ENCODE measurements around the gene CIB4.

CIB4 gene

DNA sequence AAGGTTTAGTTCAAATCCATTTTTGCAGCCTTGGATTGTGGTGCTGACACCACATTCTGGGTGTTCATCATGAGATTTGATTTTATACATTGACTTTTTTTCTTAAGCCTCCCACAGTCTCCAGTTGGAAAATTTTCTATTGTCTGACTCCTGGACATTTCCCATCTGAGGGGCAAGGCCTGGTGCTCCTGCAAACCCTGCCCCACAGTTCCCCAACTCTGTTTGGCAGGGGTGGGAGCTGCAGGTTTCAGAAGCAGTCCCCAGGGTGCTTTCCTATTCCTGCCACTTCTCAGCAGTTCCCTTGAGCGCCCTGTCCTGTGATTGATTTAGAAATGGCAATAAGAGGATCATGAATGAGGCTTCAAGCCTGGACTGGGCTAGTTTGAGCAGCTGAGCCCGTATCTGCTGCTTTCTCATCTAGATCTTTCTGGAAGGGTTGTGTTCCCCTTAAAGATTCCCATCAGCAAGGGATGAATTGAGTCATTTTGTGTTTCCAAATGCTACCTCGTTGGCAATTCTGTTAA is 77.0 kb downstream of the CIB4 start:
- DNase-seq, result no peak

DNA sequence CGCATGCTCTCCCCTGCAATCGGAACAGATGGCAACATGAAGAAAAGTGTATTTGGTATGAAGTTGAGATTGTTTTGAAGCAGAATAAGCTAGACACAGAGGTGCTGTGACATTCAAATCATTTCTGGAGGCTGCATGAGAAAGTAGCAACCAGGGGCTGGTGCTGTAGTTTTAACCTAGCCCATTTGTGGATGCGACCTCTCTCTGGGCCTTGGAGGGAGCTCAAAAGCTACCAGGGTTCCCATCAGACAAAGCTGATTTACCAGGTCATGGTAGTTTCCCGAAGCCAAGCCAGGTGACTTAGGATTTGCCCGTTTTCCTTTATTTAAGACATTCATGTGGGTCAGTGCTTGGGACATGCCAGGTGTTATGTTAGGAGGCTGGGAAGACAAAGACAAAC is 77.5 kb downstream of the CIB4 start:
- no peak for DNase-seq

DNA sequence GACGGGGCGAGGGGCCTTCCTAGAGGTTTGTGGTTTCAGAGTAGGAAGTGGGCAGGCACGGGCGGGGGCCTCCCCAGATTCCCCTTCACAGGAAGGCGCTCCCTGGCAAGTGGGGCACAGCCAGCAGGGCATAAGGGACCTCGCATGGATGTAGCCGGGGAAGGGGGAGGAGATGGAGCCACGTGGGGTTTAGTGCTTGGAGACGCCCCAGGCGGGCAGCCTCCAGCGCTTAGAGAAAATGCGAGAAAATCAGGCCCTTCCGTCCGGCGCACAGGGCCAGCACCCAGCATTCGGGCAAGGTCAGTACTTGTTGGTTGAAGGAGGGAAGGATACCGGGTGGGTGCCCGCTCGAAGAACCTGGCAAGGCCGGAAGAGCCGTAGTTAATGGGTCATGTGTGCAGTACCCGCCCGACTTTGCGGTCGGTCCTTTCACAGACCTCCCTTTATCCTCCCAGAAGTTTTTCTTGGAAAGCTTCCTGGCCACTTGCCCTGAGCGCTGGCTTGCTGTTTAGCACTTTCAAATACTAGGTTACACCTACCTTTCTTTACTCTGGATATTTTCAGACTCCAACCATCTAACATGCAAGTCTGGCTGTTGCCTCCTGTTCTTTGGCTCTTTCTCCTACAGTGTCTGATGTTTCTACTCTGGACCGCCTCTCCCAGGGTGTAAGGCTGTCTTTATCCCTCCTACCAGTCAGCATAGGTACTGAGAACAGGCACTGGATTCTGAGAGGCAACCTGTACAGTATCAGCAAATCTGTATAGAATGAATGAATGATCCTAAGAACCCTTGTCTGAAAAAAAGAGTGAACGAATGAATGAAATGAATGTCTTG is 78.1 kb downstream of the CIB4 start:
- DNase-seq, result no peak

DNA sequence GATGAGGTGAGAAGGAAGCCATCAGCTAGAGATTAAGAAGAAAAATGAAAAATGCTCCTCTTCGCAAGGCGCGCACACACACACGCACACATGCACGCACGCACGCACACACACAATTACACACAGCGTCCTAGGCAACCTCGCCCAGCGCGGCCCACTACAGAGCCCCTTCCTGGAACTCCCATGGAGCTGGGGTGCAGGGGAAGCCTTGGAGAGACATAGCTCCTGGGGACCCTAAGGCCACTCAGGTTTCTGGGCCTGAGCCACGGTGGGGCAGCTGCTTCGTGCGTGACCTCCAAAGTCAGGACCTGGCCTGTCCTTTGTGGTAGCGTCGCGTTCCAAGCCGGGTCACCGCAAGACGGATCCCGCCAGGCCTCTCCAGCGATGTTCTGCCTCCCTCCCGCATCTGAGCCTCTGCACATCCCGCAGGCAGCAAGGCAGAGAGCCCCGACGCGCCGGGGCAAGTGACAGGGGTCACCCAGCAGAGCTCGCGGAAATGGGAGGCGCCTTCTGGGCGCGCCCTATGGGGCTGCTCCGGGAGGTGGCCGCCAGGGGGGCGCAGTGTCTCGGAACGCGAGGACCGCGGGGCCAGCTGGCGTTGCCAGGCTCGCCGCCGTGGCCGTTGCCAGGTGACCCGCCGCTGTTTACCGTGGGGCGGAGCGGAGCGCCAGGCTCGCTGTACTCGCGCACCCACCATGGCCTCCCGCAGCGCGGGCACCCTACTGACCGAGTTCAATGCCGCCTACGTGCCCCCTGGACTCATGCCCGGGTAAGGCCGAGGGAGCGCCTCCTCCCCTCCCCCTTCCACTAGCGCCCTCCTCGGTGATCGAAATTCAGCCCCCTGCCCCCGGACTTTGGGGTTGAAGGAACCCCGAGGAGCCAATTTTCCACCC is 79.0 kb downstream of the CIB4 start:
- DNase-seq, result no peak

DNA sequence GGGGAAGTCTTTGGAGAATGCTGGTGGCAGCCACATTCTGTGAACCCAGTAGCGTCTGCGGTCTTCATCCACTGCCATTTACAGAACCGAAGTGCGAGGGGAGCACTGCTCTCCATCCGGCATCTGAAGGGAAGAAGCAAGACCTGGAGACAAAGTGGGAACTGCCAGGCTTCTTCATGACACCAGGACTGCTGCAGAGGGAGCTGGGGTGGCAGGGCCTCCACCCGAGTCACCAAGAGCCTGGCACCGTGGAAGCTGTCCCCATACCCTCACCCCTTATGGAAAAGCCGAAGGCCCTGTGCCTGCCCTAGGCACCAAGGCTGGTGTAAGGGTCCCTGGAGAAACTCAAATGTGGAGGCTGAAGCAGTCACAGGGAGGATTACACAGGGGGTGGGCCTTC is 79.8 kb downstream of the CIB4 start:
- no peak for DNase-seq

DNA sequence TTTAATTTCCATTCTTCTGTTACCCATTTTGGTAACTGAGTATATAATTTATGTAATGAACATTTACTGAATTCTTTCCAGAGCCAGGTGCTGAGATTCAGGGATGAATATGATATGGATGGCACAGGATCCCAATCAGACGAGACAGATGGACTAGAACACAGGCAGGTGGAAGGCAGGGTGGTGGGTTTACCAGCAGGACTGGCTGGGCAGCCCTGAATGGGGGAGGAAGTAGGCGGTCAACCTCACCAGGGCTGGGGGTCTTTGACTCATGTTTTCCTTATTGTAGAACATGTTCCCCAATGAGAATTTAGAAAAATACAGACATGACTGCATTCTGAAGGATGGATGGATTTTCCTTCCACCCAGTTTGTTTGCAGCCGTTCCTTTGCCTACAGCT is 80.3 kb downstream of the CIB4 start:
- no peak for DNase-seq

DNA sequence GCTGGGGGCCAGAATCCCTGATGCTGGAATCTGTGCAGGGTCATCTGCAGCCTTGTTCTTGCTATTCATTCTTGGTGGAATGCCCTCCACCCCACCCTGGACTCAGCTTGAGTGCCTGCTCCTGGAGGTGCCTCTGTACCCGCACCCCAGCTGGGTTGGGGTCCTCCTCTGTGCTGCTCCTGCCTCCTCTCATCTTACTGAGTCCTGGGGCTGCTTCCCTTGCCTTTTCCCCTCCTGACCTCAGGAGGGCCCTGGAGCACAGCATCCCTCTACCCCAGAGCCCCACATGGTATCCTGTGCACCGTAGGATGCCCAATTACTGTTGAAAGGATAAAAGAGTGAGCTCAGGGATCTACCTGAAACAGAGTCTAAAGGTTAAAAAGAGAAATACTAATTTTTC is 81.6 kb downstream of the CIB4 start:
- no peak for DNase-seq

DNA sequence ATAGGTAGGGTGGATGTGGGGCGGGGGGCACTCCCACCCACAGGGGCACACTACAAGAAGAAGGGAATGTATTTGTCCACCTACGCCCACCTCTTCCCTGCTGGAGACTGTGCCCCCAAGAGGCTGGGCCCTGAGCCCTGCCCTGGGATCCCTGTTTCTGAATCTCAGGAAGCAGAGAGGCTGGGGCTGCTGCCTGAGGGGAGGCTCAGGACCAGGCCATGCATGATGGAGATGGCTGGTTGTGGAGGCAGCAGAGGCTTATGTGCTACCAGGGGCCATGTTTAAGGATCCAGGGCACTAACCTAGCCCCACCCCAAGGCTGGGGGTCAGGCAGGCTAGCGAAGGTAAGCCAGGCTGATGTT is 82.1 kb downstream of the CIB4 start:
- DNase-seq, result no peak

DNA sequence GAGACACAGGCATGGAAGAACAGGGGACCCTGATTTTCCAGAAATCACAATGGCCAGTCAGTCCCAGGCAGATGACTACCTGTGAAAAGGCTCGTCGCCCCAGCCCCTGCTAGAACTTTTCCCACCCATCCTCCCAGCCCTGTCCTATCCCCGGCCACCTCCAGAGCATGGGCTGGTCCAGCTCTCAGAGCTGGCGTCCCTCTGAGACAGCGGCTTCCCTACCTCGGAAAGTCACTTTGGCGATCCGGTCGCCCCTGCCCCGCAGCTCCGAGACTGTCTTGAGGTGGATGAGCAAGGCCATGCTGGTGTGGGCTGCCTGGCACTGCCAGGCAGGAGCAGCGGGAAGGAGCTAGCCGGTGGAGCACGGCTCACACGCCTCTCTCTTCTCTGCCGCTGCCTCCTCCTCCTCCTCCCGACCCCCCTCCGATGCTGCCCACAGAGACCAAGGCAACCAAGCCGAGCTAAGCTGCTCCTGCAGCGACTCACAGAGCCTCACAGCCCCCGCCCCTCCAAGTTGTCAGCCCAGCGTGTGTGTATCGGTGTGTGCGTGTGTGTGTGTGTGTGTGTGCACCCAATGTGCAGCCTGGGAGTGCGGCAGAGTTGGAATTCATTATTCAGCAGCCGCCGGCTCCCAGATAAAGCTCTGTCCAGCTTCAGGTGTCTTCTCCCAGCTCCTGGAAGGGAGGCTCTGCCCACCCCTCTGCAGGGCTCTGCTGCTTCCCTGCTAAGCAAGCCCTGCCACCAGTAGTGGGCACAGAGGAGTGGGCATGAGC is 82.7 kb downstream of the CIB4 start:
- no peak for DNase-seq

DNA sequence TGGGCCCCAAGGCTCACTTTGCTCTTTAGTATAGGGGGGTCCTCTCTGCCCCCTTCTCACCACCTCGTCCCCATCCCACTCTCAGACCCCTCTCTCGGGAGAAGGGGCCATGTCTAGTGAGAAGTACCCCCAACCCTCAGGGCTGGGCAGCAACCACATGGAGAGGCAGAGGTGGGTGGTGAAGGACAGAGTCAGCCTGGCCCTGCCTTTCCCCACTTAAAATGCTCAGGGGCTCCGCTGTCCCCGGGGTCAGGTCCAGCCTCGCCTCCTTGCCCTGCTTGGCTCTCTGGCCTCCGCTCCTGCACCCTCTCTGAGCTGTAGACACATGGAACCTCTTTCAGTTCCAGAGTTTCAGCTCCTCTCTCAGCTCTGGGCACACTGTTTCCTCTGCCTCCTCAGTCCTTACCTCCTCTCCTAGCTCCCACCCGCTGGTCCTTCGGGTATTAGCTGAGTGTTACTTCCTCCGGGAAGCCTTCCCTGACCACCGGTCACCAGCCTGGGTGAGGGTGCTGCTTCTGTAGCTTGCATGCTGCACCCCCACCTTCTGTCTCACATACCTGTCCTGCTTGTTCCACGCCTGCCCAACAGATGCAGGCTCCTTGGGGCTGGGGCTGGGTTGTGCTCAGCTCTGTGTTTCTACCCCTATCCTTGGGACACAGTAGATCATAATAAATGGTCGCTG is 83.8 kb downstream of the CIB4 start:
- no peak for DNase-seq

DNA sequence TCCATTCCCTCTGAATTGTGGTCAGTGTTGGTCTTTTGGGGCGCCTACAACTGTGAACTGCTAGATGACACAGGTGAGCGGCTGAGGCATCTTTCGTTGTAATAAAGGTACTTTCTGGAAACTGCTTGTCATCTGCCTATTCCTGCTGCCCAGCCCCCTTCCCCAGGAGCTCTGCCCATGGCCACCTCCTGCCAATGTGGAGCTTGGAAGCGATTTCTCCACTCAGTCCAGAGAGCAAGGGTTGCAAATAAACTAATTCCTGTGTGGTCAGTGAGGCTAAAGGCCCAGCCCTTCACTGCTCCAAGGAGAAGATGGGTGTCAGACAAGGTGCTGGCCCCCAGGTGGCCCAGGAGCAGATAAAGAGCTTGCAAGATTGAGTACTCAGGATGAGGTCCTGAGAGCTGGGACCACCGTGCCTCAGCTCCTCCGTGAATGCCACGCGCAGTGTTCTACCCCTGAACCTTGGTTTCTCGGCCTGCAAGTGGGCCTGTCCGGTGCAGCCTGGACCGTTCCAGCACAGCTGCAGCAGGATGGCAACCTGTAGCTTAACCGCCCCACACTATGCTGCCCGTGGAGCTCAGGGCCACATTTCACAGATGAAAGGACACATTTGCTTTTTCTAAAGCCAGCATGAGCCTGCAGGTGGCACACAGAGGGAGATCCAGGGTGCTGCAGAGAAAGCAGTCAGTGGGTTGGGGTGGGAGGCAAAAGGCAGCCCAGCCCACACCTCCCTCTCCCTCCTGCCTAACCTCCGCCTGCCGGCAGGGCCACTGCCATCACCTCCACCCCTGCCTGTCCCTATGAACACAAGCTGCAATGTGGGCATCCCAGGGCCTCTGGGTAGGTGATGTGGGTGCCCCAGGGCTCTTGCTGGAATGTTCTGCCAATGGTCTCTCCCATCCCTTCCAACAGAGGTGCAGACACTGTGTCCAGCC is 84.6 kb downstream of the CIB4 start:
- DNase-seq, result no peak

DNA sequence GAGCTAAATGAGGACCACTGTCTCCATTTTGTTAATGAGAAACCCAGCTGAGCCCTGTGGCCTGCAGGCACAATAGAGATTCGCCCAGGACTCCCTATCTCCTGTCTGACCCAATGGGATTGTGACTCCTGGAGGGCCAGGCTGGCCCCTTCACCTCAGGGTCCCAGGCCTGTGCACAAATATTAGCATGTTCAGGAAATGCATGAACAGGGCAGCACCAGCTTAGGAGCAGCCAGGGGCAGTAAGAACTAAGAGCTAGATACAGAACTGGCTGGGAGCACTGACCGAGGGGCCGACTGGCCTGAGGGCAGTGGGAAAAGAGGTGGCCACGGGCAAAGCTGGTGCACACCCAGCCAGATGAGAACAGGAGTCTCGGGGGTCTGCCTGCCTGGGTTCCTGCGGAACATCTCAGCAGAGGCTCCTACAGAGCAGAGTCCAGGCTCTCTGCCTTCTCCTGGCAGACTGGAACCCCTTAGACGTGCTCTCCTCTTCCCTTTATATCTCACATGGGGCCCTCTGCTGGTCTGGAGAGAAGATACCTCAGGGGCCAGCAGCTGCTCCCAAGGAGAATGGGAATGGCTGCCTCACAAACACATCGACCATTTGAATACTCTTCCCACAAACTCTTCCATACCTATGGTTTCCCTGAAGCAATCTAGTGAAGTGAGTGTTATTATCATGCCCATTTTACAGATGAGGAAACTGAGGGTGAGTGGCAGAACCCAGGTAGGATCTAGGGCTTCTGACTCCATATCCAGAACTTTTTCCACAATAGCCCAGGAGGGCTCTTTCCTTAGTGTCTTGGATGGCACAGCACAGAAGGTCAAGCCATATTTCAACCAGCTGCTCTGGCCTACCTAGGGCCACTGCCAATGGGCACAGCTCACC is 85.7 kb downstream of the CIB4 start:
- no peak for DNase-seq

DNA sequence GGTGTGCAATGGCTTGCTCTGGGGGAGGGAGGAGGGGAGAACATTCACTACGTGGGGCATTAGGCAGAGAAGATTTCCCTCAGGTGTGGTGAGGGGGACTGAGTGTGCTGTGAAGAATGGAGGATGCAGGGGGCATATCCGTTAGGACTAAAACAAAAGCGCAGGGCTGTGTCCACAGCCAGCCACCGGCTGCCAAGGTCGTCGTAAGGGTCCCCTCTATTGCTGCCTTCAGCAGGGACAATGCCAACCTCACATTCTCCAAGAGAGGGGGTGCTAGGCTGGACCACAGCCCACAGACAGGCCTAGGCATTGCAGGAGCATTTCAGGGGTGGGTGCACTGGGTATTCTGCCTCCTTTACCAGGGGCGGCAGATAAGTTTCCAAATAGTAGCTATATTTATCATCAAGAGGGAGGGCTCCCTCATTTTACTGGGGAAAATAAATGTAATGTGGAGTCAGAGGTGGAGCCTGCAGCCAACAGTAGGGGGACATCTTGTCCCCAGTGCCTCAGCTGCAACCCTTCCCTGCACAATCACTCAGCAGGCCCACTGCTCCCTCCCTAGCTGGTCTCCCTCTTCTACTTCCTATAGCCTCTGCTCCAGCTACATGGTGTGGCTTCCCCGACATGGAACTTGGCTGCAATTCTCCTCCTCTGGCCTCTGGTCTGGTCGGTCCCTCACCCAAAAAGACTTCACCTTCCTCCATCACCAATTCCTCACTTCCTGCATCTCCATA is 88.4 kb downstream of the CIB4 start:
- no peak for DNase-seq

DNA sequence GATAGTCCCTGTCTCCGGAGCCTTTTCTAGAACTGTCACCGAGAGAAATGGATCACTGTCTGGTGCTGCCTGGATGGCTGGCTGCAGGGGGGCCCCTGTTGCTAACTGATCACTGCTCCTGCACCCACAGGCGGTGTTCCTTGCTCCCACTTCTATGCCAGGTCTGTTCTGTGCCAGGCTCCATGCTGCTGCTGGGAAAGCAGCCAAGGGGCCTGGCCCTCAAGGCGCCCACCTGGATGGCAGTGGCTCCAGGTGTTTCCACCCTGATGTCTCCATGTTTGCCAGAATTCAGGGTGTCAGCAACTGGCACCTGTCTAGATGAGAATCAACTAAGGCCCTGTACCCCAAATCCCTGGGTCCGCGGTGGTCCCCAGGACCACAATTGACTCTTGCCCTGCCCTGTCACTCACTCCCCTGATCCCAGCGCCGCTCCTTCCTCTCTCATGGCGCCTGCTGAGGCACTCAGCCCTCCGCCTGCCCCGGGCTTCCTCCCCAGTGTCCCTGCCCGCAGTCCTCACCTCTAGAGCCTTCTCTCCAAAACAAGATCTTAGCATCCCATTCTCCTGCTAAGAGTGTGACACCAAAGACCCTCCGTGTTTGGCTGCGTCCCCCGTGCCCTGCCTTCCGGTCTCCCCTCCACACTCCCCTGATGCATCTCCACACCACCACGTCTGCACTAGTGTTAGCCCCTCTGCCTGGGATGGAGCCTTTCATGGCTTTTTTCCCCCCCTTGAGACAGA is 90.7 kb downstream of the CIB4 start:
- DNase-seq, result no peak

DNA sequence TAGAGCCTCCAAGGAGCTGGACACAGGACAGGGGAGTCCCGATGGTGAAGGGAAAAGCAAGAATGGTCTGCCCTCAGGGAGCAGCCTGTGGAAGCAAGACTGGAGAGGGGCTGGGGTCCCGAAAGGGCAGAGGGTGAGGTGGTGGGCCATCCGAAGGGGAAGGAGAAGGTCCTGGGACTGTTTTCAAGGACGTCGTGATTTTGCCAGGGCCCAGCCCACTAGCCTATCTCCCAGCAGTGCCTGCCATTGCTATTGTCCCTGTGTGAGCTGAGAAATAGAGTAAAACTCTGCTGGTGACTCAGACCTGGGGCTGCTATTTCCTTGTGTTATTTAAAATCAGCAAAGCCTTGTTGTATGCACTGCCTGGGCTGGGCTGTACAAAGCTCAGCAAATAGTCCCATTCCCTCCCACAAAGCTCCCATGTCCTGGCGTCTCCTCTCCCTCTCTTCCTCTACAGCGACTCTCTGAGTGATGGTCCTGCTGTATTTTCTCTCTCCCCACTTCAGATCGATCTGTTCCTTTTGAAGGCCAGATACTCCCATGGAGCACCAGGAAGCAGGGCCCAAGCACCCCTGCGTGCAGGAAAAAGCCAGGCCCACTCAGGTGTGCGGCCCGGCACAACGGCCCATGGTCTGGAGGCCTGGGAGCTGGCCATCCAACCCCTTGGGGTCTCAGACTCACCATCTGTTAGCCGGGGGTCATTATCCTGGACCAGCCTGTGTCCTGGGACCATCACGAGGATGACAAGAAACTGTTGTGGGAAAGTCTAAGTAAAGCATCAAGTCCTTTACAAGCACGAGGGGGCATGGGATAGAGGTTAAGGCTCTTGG is 98.3 kb downstream of the CIB4 start:
- no peak for DNase-seq

DNA sequence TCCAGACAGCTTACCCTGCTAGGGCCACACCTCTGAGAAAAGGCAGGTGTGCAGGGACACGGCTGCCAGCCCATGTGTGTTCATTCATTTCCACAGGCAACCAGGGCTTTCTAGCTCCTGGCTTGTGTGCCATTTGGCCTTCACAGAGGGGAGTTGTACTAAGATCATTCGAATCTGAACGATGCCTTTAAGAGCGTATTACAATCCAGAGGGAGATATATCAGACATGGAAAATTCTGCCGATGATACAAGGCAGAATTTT is 99.0 kb downstream of the CIB4 start:
- DNase-seq, result no peak

DNA sequence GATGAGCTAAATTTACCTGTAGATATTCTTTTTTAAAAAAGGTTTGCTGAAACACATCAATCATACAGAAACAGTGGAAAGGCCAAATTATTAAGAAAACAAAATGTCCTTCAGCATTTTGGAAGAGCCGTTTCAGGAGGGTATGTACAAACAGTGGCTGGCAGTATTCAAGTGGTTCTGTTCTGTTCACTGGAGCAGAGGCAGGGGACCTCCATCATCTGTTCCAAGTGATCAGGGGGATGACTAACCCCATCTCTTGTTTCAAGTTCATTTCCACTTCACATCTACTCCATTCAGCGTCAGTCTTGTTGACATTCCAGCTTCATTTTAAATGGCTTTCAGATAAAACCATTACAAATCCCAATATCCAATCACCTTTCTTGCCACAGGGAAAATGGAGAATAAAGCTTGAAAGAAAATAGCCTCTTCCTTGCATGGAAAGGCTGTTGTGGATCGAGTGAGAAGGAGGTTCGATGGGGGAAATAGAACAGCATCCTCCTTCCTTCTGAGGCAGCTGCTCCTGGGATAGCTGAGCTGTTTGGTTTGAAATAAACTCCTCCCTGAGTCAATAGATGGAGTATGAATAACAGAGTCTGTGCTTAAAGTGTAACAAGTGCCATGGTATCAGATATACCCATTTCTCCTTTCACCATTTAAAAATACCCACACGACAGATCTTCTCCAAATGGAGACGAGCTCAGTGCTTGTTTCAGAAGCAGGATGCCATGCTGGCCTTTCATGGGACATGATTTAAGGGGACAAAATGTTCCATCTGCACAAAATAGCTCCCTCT is 99.6 kb downstream of the CIB4 start:
- no peak for DNase-seq
